Activated CD8-positive, alpha-beta T cell treated with anti-CD3 and anti-CD28 coated beads for 36 hours (primary cell): ENCODE measurements around the gene EGFL8. TPM values are rescaled to one million over a fixed set of nuclear protein-coding genes. Genes with fewer than 3 reads are reported as not detected.

ENCODE experiments used
- ATAC-seq: fragments of 200-7000 bp; cut with Tn5 transposase; one replicate; pipeline ENCODE4 v1.10.0; 2021; ENCODE audit warnings: mild to moderate bottlenecking, moderate library complexity
- CTCF ChIA-PET: fragments of 350-600 bp; sonication (Branson Sonifier 250); formaldehyde crosslinking; loops from one replicate; lab custom pipeline; 2021; ENCODE audit warnings: antibody characterized with exemption; lab: Charles Lee
- POLR2A ChIA-PET: fragments of 350-600 bp; sonication (Branson Sonifier 250); formaldehyde crosslinking; loops from one replicate; lab custom pipeline; 2021; ENCODE audit warnings: antibody characterized with exemption; lab: Charles Lee
- DNase-seq: peaks from one replicate; pipeline ENCODE4 v3.0.0-alpha.2; 2020
- H3K27ac Mint-ChIP-seq: one replicate; pipeline ENCODE4 v1.8.0; 2021; ENCODE audit warnings: mild to moderate bottlenecking, mixed read lengths
- H3K27me3 Mint-ChIP-seq: one replicate; pipeline ENCODE4 v1.8.0; 2021; ENCODE audit warnings: mixed read lengths
- H3K36me3 Mint-ChIP-seq: one replicate; pipeline ENCODE4 v1.8.0; 2021; ENCODE audit warnings: low read depth, mixed read lengths
- H3K4me1 Mint-ChIP-seq: one replicate; pipeline ENCODE4 v1.8.0; 2021; ENCODE audit warnings: low read depth, mixed read lengths
- H3K4me3 Mint-ChIP-seq: one replicate; pipeline ENCODE4 v1.8.0; 2021; ENCODE audit warnings: mild to moderate bottlenecking, moderate library complexity, mixed read lengths
- H3K9me3 Mint-ChIP-seq: one replicate; pipeline ENCODE4 v1.8.0; 2021; ENCODE audit warnings: mixed read lengths
- intact Hi-C: fragments of 100-400 bp; cut with micrococcal nuclease; formaldehyde crosslinking; loops from one replicate; pipeline ENCODE4 v1.10.0; 2022
- total RNA-seq, 2 experiments: library from RNA; stranded (reverse); gene quantifications; one replicate each; pipeline ENCODE4 v1.2.3, GENCODE V29; 2021
- TF ChIP-seq, protein P1 (sequence below): fragments of 200-600 bp; IDR thresholded peaks from one replicate; pipeline ENCODE4 v1.8.0; 2022; ENCODE audit warnings: antibody characterized with exemption, mild to moderate bottlenecking

EGFL8 gene
- total RNA-seq, 2 experiments from 2014 or later: 13.3 to 14.0 TPM

DNA sequence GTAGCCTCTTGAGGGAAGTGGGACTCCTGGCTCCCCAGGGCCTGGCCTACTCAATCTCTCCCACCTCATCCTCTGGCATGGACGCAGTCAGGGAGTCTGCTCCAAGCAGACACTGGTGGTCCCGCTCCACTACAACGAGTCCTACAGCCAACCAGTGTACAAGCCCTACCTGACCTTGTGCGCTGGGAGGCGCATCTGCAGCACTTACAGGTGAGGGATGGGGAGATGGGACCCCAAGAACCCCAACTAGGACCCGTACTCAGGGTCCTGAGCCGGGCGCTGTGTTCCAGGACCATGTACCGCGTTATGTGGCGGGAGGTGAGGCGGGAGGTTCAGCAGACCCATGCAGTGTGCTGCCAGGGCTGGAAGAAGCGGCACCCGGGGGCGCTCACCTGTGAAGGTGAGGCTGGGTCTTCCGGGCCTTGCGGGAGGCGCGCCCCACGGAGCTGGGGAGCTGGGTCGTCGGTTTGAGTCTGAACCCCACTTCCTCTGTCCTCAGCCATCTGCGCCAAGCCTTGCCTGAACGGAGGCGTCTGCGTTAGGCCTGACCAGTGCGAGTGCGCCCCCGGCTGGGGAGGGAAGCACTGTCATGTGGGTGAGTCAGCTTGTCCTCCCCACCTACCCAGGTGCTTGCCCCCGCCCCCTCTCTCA is 2.1 kb downstream of the EGFL8 start:
- Mint-ChIP-seq H3K36me3 (peaks cover 26% of the 10 kb centered on the region), H3K4me1 (peaks cover 7% of the 10 kb centered on the region), H3K27me3 (no peaks in the 10 kb centered on the region), H3K27ac (no peak overlapping the region), H3K4me3 (no peak overlapping the region), H3K9me3 (no peaks in the 10 kb centered on the region)
- TF ChIP-seq, protein P1, sequence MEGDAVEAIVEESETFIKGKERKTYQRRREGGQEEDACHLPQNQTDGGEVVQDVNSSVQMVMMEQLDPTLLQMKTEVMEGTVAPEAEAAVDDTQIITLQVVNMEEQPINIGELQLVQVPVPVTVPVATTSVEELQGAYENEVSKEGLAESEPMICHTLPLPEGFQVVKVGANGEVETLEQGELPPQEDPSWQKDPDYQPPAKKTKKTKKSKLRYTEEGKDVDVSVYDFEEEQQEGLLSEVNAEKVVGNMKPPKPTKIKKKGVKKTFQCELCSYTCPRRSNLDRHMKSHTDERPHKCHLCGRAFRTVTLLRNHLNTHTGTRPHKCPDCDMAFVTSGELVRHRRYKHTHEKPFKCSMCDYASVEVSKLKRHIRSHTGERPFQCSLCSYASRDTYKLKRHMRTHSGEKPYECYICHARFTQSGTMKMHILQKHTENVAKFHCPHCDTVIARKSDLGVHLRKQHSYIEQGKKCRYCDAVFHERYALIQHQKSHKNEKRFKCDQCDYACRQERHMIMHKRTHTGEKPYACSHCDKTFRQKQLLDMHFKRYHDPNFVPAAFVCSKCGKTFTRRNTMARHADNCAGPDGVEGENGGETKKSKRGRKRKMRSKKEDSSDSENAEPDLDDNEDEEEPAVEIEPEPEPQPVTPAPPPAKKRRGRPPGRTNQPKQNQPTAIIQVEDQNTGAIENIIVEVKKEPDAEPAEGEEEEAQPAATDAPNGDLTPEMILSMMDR: no peak
- ChIA-PET POLR2A (no interaction called here), CTCF (interaction anchor here (1.4 kb wide), 1 partner anchor 48 kb away, joined by 4 read pairs; no protein-coding TSS in a partner anchor)
- no peak for ATAC-seq
- intact Hi-C loops: no loop called here
- no peak for DNase-seq

DNA sequence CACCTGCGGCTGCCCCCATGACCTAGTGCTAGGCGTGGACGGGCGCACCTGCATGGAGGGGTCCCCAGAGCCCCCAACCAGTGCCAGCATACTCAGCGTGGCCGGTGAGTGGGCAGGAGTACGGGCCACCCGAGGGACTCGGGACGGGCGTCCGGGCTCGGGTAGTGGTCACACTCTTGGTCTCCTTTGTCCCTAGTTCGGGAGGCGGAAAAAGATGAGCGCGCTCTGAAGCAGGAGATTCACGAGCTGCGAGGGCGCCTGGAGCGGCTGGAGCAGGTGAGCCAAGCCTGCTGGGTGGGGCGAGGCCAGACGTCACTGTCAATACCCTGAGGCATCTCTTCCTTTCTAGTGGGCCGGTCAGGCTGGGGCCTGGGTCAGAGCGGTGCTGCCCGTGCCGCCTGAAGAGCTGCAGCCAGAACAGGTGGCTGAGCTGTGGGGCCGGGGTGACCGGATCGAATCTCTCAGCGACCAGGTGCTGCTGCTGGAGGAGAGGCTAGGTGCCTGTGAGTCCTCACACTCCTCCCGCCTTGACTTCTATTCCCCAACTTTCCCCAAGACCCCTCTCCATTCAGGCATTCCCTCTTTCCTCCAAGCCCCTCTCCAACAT is 2.9 kb downstream of the EGFL8 start:
- ATAC-seq (no peak), DNase-seq (no peak)
- peaks cover 7% of the 10 kb centered on the region for H3K4me1 Mint-ChIP-seq
- H3K27me3 Mint-ChIP-seq: no peaks in the 10 kb centered on the region
- no peaks in the 10 kb centered on the region for H3K9me3 Mint-ChIP-seq
- POLR2A ChIA-PET: interaction anchor here (0.8 kb wide), 1 partner anchor 10 kb away, joined by 3 read pairs; no protein-coding TSS in a partner anchor
- CTCF ChIA-PET: interaction anchor here (2.6 kb wide), 1 partner anchor 49 kb away, joined by 7 read pairs; no protein-coding TSS in a partner anchor
- no peak overlapping the region for H3K27ac Mint-ChIP-seq
- H3K4me3 Mint-ChIP-seq: no peak overlapping the region
- TF ChIP-seq, protein P1: no peak
- intact Hi-C loops: no loop called here
- peaks cover 26% of the 10 kb centered on the region for H3K36me3 Mint-ChIP-seq

DNA sequence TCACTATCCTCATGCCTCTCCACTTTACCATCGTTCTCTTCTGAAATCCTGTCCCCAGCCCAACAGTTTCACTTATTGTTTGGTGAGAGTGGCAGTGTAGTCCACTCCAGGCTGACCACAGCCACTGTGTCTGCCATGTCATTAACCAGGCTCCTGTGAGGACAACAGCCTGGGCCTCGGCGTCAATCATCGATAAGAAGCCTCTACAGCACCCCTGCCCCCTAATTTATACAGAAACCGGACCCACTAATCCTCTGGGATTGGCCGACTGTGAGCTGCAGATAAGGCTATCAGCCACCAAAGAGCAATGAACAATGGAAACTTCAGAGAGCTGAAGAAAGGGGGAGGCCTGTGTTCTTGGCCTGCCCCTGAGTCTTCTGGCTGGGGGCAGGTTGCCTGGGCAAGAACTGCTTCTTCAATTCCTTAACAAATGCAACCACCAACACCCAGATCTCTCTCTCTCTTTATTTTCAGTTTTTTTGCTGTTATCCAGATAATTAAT is 3.4 kb downstream of the EGFL8 start:
- ChIA-PET POLR2A (interaction anchor here (0.8 kb wide), 1 partner anchor 9 kb away, joined by 3 read pairs; no protein-coding TSS in a partner anchor), CTCF (interaction anchor here (2.6 kb wide), 1 partner anchor 49 kb away, joined by 7 read pairs; no protein-coding TSS in a partner anchor)
- H3K27me3 Mint-ChIP-seq: no peaks in the 10 kb centered on the region
- peaks cover 26% of the 10 kb centered on the region for H3K36me3 Mint-ChIP-seq
- no peak overlapping the region for H3K27ac Mint-ChIP-seq
- no peak for DNase-seq
- no peaks in the 10 kb centered on the region for H3K9me3 Mint-ChIP-seq
- ATAC-seq: no peak
- TF ChIP-seq, protein P1: no peak
- H3K4me3 Mint-ChIP-seq: no peak overlapping the region
- intact Hi-C loops: no loop called here
- H3K4me1 Mint-ChIP-seq: peaks cover 10% of the 10 kb centered on the region

DNA sequence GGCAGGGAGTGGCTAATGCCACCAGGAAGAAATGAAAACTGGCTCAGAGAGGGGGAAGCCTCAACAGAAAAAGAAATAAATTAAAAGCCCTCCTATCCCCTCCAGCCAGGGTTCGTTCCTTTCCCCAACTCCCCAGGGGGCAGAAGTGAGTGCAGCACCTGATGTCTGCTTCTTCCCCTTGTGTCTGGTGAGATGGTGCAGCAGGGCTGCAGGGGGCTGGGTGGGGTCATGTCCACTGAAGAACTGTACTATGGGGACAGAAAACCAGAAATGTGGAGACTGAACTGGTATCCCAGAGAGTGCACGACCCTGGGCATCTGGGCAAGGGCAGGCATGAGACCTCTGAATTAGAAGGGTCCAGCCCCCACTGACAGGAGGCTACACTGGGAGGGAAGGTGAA is 4.0 kb downstream of the EGFL8 start:
- Mint-ChIP-seq H3K4me3 (no peak overlapping the region), H3K36me3 (peaks cover 22% of the 10 kb centered on the region), H3K27ac (no peak overlapping the region), H3K4me1 (peaks cover 16% of the 10 kb centered on the region), H3K27me3 (no peaks in the 10 kb centered on the region), H3K9me3 (no peaks in the 10 kb centered on the region)
- intact Hi-C loops: no loop called here
- ATAC-seq (no peak), DNase-seq (no peak)
- ChIA-PET POLR2A (no interaction called here), CTCF (interaction anchor here (2.6 kb wide), 1 partner anchor 50 kb away, joined by 7 read pairs; no protein-coding TSS in a partner anchor)
- TF ChIP-seq, protein P1: no peak
